B cell (primary cell): ENCODE results near the gene RPS3A. TPM values are rescaled to one million over a fixed set of nuclear protein-coding genes. Genes with fewer than 3 reads are reported as not detected.
"Not testable (repeated sequence)": the region's sequence is repeated elsewhere in the genome, so short reads cannot be mapped to it uniquely, and the experiment has no call there.

Experiments used
- ATAC-seq: fragments of 200-7000 bp; cut with Tn5 transposase; one replicate; pipeline ENCODE4 v1.10.0; 2021; ENCODE audit warnings: low read depth, mild to moderate bottlenecking, moderate number of reproducible peaks, moderate library complexity
- CTCF ChIA-PET: fragments of 350-600 bp; sonication (Branson Sonifier 250); formaldehyde crosslinking; loops from one replicate; lab custom pipeline; 2021; ENCODE audit warnings: antibody characterized with exemption, inconsistent platforms; lab: Charles Lee
- POLR2A ChIA-PET: fragments of 350-600 bp; sonication (Branson Sonifier 250); formaldehyde crosslinking; loops from one replicate; lab custom pipeline; 2021; ENCODE audit warnings: antibody characterized with exemption; lab: Charles Lee
- DNase-seq: peaks from one replicate; pipeline ENCODE4 v3.0.0; 2013
- H2AFZ ChIP-seq: 2 replicates; pipeline ENCODE4 v1.6.1; 2012; ENCODE audit warnings: mild to moderate bottlenecking, low read depth, low read length; ENCODE audit not compliant: insufficient read depth, poor library complexity, severe bottlenecking
- H3K27ac ChIP-seq, 2 donors: 1 replicate in 1 of 2; 2 replicates in 1 of 2; pipeline ENCODE4 v1.5.1; 2012 to 2013; ENCODE audit warnings: low read length in 2 of 2, mild to moderate bottlenecking in 2 of 2, moderate library complexity in 1 of 2
- H3K27me3 ChIP-seq, 4 experiments: fragments of 200-600 bp in 1 of 4; sonication (generic) in 1 of 4; replicated peaks in 1 of 4; 1 replicate in 2 of 4; 2 replicates in 2 of 4; pipeline versions ENCODE4 v1.6.1 to v1.7.0; 2013 to 2016; ENCODE audit warnings: low read length in 3 of 4, mild to moderate bottlenecking in 2 of 4, mixed read lengths in 1 of 4, moderate library complexity in 1 of 4; ENCODE audit not compliant: insufficient read depth in 4 of 4, control insufficient read depth in 3 of 4; ENCODE audit errors: control extremely low read depth in 1 of 4
- H3K36me3 ChIP-seq, 2 experiments: replicated peaks in 1 of 2; 1 replicate in 1 of 2; 2 replicates in 1 of 2; pipeline versions ENCODE4 v1.6.1 to v1.7.1; 2013; ENCODE audit warnings: low read length in 1 of 2; ENCODE audit not compliant: insufficient read depth in 2 of 2, control insufficient read depth in 1 of 2; ENCODE audit errors: control extremely low read depth in 1 of 2, extremely low read depth in 1 of 2
- H3K4me1 ChIP-seq, 2 donors: fragments of 200-600 bp in 1 of 2; sonication (generic) in 1 of 2; 1 replicate in 1 of 2; 2 replicates in 1 of 2; pipeline versions ENCODE4 v1.5.1 to v1.6.1; 2013 to 2017; ENCODE audit warnings: low read length in 2 of 2; ENCODE audit not compliant: control insufficient read depth in 2 of 2, insufficient read depth in 2 of 2
- H3K4me2 ChIP-seq: replicated peaks from 2 replicates; pipeline ENCODE3; 2012; ENCODE audit warnings: mild to moderate bottlenecking, low read depth, low read length; ENCODE audit not compliant: poor library complexity, severe bottlenecking
- H3K4me3 ChIP-seq, 5 experiments: fragments of 200-600 bp in 1 of 5; sonication (generic) in 1 of 5; 1 replicate in 3 of 5; 2 replicates in 2 of 5; pipeline versions ENCODE4 v1.5.1 to v1.7.0; 2011 to 2016; ENCODE audit warnings: low read length in 4 of 5, mild to moderate bottlenecking in 4 of 5, low read depth in 2 of 5, control low read depth in 1 of 5, moderate library complexity in 1 of 5; ENCODE audit not compliant: insufficient read depth in 1 of 5; ENCODE audit errors: control extremely low read depth in 1 of 5, extremely low read depth in 1 of 5
- H3K79me2 ChIP-seq: fragments of 200-600 bp; sonication (generic); one replicate; pipeline ENCODE4 v1.6.0; 2016; ENCODE audit warnings: low read length; ENCODE audit not compliant: control insufficient read depth, insufficient read depth
- H3K9ac ChIP-seq: fragments of 200-600 bp; sonication (generic); 2 replicates; pipeline ENCODE4 v1.6.1; 2017; ENCODE audit warnings: mild to moderate bottlenecking, low read length, moderate library complexity
- H3K9me3 ChIP-seq, 3 donors: one replicate each; pipeline versions ENCODE4 v1.6.1 to v1.7.1; 2013; ENCODE audit warnings: low read length in 2 of 3; ENCODE audit not compliant: control insufficient read depth in 2 of 3, insufficient read depth in 1 of 3; ENCODE audit errors: control extremely low read depth in 1 of 3
- H4K20me1 ChIP-seq: 2 replicates; pipeline ENCODE4 v1.6.0; 2012; ENCODE audit warnings: mild to moderate bottlenecking, low read length; ENCODE audit not compliant: insufficient read depth, control insufficient read depth, poor library complexity, severe bottlenecking
- H3K27ac Mint-ChIP-seq: one replicate; pipeline ENCODE4 v1.8.0; 2021; ENCODE audit warnings: mixed read lengths
- H3K27me3 Mint-ChIP-seq: one replicate; pipeline ENCODE4 v1.8.0; 2021; ENCODE audit warnings: mixed read lengths
- H3K4me1 Mint-ChIP-seq: one replicate; pipeline ENCODE4 v1.8.0; 2021; ENCODE audit warnings: mixed read lengths
- H3K4me3 Mint-ChIP-seq: one replicate; pipeline ENCODE4 v1.8.0; 2021; ENCODE audit warnings: mixed read lengths
- H3K9me3 Mint-ChIP-seq: one replicate; pipeline ENCODE4 v1.8.0; 2022; ENCODE audit warnings: mixed read lengths; ENCODE audit not compliant: insufficient read depth
- EZH2 ChIP-seq: IDR thresholded peaks from 2 replicates; pipeline ENCODE4 v1.6.1; 2012; ENCODE audit warnings: borderline replicate concordance, low read depth, mild to moderate bottlenecking, moderate library complexity, low read length; ENCODE audit not compliant: insufficient read depth, poor library complexity, severe bottlenecking
- WGBS: methylation state at CpG from one replicate; pipeline ENCODE4 v1.1.5; 2013; ENCODE audit warnings: missing lambda C conversion rate; ENCODE audit not compliant: insufficient coverage; 5-methylcytosine and 5-hydroxymethylcytosine counted together
- intact Hi-C: fragments of 100-400 bp; cut with micrococcal nuclease; formaldehyde crosslinking; loops from one replicate; pipeline ENCODE4 v1.10.0; 2022
- polyA plus RNA-seq: library from polyadenylated mRNA; depleted of rRNA; stranded (reverse); fragments of >200 nt; gene quantifications from 2 replicates; pipeline ENCODE4 v1.2.3, GENCODE V29; 2012
- total RNA-seq, 2 donors: library from RNA; stranded (reverse); fragments of 120-200 nt in 1 of 2; gene quantifications; 1 replicate in 1 of 2; 2 replicates in 1 of 2; pipeline versions ENCODE4 v1.2.3 to v1.2.4, GENCODE V29; 2013 to 2022
- TF ChIP-seq, protein P1 (sequence below): fragments of 200-600 bp; IDR thresholded peaks from one replicate; pipeline ENCODE4 v1.8.0; 2022; ENCODE audit warnings: antibody characterized with exemption, mild to moderate bottlenecking

RPS3A gene
- total and polyA plus RNA-seq, 2 donors (not counting 1 experiment from before 2014, with no cell fraction given), result 2,463 to 2,897 TPM

DNA sequence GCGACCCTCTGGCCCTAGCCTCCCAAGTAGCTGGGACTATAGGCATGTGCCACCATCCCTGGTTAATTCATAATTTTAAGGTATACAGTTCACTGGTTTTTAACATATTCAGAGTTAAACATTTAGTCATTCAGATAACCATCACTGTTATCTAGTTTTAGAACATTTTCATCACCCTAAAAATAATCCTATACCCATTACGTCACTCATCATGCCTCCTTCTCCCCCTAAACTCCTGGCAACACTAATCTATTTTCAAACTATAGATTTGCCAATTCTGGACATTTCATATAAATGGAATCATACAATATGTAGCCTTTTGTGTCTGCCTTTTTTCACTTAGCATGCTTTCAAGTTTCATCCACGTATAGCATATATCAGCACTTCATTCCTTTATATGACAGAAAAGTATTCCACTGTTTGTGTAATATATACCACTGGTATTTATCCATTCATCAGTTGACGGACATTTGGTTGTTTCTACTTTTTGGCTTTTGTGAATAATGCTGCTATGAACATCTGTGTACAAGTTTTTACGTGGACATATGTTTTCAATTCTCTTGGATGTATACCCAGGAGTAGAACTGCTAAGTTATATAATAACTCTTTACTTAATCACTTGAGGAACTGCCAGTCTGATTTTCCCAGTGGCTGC lies 32.0 kb upstream of the RPS3A start:
- no peak for DNase-seq
- Histone ChIP-seq H3K4me3 (no peak overlapping the region), H3K27me3 (no peaks in the 10 kb centered on the region), H3K4me1 (no peaks in the 10 kb centered on the region), H3K79me2 (no peaks in the 10 kb centered on the region), H3K9ac (no peak overlapping the region), H3K4me2 (no peak overlapping the region), H2AFZ (no peak overlapping the region), H4K20me1 (no peaks in the 10 kb centered on the region), H3K27ac (no peak overlapping the region), H3K9me3 (no peaks in the 10 kb centered on the region), H3K36me3 (no peaks in the 10 kb centered on the region)
- intact Hi-C loops, result no loop called here
- Mint-ChIP-seq H3K4me3 (no peak overlapping the region), H3K27ac (no peak overlapping the region), H3K4me1 (no peaks in the 10 kb centered on the region), H3K9me3 (no peaks in the 10 kb centered on the region), H3K27me3 (peaks cover 10% of the 10 kb centered on the region)
- no peak for ATAC-seq
- ChIA-PET CTCF (no interaction called here), POLR2A (no interaction called here)
- TF ChIP-seq, protein P1, sequence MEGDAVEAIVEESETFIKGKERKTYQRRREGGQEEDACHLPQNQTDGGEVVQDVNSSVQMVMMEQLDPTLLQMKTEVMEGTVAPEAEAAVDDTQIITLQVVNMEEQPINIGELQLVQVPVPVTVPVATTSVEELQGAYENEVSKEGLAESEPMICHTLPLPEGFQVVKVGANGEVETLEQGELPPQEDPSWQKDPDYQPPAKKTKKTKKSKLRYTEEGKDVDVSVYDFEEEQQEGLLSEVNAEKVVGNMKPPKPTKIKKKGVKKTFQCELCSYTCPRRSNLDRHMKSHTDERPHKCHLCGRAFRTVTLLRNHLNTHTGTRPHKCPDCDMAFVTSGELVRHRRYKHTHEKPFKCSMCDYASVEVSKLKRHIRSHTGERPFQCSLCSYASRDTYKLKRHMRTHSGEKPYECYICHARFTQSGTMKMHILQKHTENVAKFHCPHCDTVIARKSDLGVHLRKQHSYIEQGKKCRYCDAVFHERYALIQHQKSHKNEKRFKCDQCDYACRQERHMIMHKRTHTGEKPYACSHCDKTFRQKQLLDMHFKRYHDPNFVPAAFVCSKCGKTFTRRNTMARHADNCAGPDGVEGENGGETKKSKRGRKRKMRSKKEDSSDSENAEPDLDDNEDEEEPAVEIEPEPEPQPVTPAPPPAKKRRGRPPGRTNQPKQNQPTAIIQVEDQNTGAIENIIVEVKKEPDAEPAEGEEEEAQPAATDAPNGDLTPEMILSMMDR, result no peak
- TF ChIP-seq EZH2, result no peak
- 100% methylated on average over 1 of the region's 5 CpGs for WGBS

DNA sequence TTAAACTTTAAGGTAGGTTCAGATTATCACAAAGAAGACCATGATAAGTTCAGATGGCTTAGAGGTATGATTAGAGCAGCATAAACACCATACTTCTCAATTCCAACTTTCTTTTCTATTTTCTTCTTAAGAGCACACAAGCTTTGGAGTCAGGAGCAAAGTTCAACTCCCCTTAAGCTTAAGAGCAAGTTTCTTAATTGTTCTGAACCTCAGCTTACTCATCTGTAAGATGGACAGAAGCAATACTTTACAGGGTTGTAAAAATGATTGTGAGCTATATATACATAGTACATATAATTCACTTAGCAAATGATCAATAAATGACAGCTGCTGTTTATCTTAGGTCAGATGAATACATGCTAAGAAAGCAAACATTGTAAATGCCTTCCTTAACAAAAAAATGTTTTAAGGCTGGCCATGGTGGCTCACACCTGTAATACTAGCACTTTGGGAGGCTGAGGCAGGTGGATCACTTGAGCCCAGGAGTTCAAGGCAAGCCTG lies 25.0 kb upstream of the RPS3A start:
- Histone ChIP-seq H3K27ac (no peak overlapping the region), H2AFZ (no peak overlapping the region), H3K4me3 (no peak overlapping the region), H3K9ac (no peak overlapping the region), H3K4me1 (no peaks in the 10 kb centered on the region), H4K20me1 (no peaks in the 10 kb centered on the region), H3K79me2 (no peaks in the 10 kb centered on the region), H3K9me3 (no peaks in the 10 kb centered on the region), H3K36me3 (no peaks in the 10 kb centered on the region), H3K27me3 (no peaks in the 10 kb centered on the region), H3K4me2 (no peak overlapping the region)
- no peaks in the 10 kb centered on the region for H3K9me3 Mint-ChIP-seq
- DNase-seq (no peak), ATAC-seq (no peak)
- TF ChIP-seq, protein P1, result no peak
- no peak for TF ChIP-seq EZH2
- intact Hi-C loops, result no loop called here
- POLR2A ChIA-PET, result no interaction called here
- CTCF ChIA-PET, result no interaction called here
- H3K27ac Mint-ChIP-seq, result no peak overlapping the region
- peaks cover 10% of the 10 kb centered on the region for H3K27me3 Mint-ChIP-seq
- no peak overlapping the region for H3K4me3 Mint-ChIP-seq
- no peaks in the 10 kb centered on the region for H3K4me1 Mint-ChIP-seq

DNA sequence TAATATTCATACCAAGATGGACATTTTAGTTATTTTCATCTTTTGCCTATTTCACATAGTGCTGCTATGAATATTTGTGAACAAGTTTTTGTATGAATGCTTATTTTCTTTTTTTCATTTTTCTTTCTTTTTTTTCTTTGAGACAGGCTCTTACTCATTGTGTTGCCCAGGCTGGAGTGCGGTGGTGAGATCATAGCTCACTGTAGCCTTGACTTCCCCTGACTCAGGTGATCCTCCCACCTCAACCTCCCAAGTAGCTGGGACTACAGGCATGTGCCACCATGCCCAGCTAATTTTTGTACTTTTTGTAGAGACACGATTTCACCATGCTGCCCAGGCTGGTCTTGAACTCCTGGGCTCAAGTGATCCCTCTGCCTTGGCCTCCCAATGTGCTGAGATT lies 21.4 kb upstream of the RPS3A start:
- H3K4me1 ChIP-seq, H3K4me1 Mint-ChIP-seq, H3K9me3 Mint-ChIP-seq, H3K27me3 ChIP-seq, POLR2A ChIA-PET, H3K9me3 ChIP-seq, H3K27ac ChIP-seq, H3K4me2 ChIP-seq, H3K4me3 Mint-ChIP-seq, H2AFZ ChIP-seq, ATAC-seq, H3K36me3 ChIP-seq, H3K27ac Mint-ChIP-seq, H3K9ac ChIP-seq, H3K27me3 Mint-ChIP-seq, H3K4me3 ChIP-seq, DNase-seq, intact Hi-C loops, H4K20me1 ChIP-seq, H3K79me2 ChIP-seq: not testable (repeated sequence)
- 90% methylated on average over 2 of the region's 2 CpGs for WGBS
- CTCF ChIA-PET, result interaction anchor here (0.7 kb wide), 1 partner anchor 724 kb away, joined by 3 read pairs; no protein-coding TSS in a partner anchor
